Activated naive CD4-positive, alpha-beta T cell treated with anti-CD3 and anti-CD28 coated beads for 36 hours (primary cell): ENCODE results near the gene ICA1. TPM values are rescaled to one million over a fixed set of nuclear protein-coding genes. Genes with fewer than 3 reads are reported as not detected.

Experiments
- CTCF ChIA-PET: fragments of 350-600 bp; sonication (Branson Sonifier 250); formaldehyde crosslinking; loops from one replicate; lab custom pipeline; 2021; ENCODE audit warnings: antibody characterized with exemption; lab: Charles Lee
- DNase-seq: peaks from one replicate; pipeline ENCODE4 v3.0.0-alpha.2; 2020
- H3K27ac Mint-ChIP-seq: one replicate; pipeline ENCODE4 v1.8.0; 2021; ENCODE audit warnings: mild to moderate bottlenecking, mixed read lengths
- H3K27me3 Mint-ChIP-seq: one replicate; pipeline ENCODE4 v1.8.0; 2021; ENCODE audit warnings: low read depth, mixed read lengths
- H3K36me3 Mint-ChIP-seq: one replicate; pipeline ENCODE4 v1.8.0; 2021; ENCODE audit warnings: low read depth, mixed read lengths
- H3K4me1 Mint-ChIP-seq: one replicate; pipeline ENCODE4 v1.8.0; 2021; ENCODE audit warnings: low read depth, mixed read lengths
- H3K4me3 Mint-ChIP-seq: one replicate; pipeline ENCODE4 v1.8.0; 2021; ENCODE audit warnings: mild to moderate bottlenecking, moderate library complexity, mixed read lengths
- H3K9me3 Mint-ChIP-seq: one replicate; pipeline ENCODE4 v1.8.0; 2021; ENCODE audit warnings: mixed read lengths
- intact Hi-C: fragments of 100-400 bp; cut with micrococcal nuclease; formaldehyde crosslinking; loops from one replicate; pipeline ENCODE4 v1.15.1; 2023
- total RNA-seq, 2 experiments: library from RNA; stranded (reverse); gene quantifications; one replicate each; pipeline ENCODE4 v1.2.3, GENCODE V29; 2021

The ICA1 gene
- total RNA-seq, 2 experiments from 2014 or later = 0.94 to 1.1 TPM

DNA sequence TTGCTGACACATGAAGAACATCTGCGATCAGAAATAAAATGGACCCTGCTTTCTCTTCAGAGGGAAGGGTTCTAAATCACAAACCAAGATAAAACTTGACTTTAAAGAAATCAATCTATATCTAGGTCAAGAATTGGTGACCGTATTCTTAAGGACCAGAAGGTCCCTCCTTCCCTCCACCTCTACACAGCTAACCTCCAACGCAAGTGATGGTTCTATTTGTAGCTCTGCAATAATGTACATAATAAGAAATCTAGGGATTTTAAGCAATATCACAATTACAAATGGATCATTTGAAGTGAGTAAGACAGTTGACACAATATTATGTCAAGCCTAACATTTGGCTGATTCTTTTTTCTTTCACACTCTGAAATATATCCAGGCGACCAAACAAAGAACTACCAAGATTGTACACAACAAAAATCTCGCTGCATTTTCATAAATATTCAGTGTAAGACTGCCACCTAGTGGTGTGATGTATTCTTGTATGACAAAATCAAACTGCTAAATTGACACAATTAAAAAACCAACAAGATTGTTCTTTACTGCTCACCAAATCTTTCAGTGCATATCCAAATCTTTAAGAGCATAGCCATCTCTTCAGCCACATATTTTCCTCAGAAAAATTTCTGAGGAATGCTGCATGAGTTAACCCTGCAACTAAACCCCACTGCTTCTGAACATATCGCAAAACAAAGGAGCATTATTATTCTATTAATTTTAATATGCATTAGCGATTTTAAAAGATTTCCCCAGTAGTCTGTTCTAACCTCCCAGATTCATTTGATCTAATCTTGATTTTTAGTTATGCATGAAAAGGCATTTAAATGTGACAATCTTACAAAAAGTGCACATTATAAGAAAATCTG is 44.5 kb downstream of the ICA1 start:
- H3K27ac Mint-ChIP-seq = no peak overlapping the region
- DNase-seq = peak; percentile 8
- CTCF ChIA-PET = interaction anchor here (0.6 to 1.9 kb wide), 13 partner anchors 79 to 1251 kb away, joined by 3 to 7 read pairs (median 3); no protein-coding TSS in a partner anchor
- no peaks in the 10 kb centered on the region for H3K27me3 Mint-ChIP-seq
- intact Hi-C loops = loop anchor here (1.0 to 5.0 kb wide), 10 partner anchors 79 to 1250 kb away; no protein-coding TSS in a partner anchor
- H3K9me3 Mint-ChIP-seq = no peaks in the 10 kb centered on the region
- H3K4me3 Mint-ChIP-seq = no peak overlapping the region
- peaks cover 2% of the 10 kb centered on the region for H3K4me1 Mint-ChIP-seq
- H3K36me3 Mint-ChIP-seq = no peaks in the 10 kb centered on the region

DNA sequence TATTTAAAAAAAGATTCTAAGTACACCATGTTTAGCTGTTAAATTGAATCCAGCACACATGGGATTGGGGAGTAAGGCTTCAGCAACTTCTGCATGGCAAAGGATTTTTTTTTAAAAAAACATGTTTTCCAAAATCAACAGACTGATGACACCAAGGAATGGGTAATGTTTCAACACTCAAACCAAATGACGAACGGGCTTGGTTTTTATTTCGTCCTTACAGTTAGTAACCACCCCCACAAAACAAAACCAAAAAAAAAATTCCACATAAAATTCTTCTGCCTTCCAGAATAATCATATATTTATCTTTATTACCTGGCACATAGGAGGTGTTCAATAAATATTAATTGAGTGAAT is 45.7 kb downstream of the ICA1 start:
- no peaks in the 10 kb centered on the region for H3K9me3 Mint-ChIP-seq
- H3K27me3 Mint-ChIP-seq = no peaks in the 10 kb centered on the region
- H3K4me1 Mint-ChIP-seq = peaks cover 2% of the 10 kb centered on the region
- CTCF ChIA-PET = interaction anchor here (0.9 to 4.1 kb wide), 8 partner anchors 26 to 630 kb away, joined by 3 to 17 read pairs (median 4); no protein-coding TSS in a partner anchor
- intact Hi-C loops = loop anchor here (2.0 to 5.0 kb wide), 4 partner anchors 674 to 1249 kb away; no protein-coding TSS in a partner anchor
- DNase-seq = no peak
- H3K27ac Mint-ChIP-seq = no peak overlapping the region
- H3K36me3 Mint-ChIP-seq = no peaks in the 10 kb centered on the region
- H3K4me3 Mint-ChIP-seq = no peak overlapping the region

DNA sequence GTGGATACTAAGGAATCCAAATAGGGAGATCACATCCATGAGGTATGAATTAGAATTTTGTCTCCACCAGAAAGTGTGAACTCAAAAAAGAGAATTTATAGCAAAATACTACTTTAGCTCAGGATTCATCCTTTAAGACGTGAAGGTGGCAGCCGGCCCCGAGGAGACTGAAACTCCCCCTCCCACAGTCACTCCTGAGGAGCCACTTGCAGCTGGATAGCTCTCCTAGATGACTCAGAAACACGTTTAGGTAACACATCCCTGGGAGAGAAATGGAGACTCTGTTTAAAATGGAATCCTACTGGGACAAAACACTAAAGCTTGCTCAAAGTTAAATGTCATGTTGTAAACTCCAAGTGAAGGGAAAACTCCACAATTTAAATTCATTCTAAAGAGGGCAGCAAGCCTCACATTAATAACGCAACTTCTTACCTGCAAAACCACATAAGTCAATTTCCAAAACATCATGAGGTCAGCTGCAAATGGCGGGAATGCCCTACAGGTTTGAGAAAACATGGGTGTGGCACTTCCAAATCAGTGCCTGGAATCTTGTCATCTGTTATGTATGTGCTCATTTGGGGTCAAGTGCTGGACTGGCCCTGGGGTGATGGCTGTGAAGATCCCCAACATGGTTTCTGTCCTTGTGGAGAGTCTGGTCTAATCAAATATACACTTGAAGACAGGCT is 46.2 kb downstream of the ICA1 start:
- Mint-ChIP-seq H3K4me1 (peaks cover 2% of the 10 kb centered on the region), H3K4me3 (no peak overlapping the region), H3K27ac (no peak overlapping the region), H3K9me3 (no peaks in the 10 kb centered on the region), H3K36me3 (no peaks in the 10 kb centered on the region), H3K27me3 (no peaks in the 10 kb centered on the region)
- DNase-seq = no peak
- intact Hi-C loops = loop anchor here (2.0 to 5.0 kb wide), 4 partner anchors 673 to 1248 kb away; no protein-coding TSS in a partner anchor
- CTCF ChIA-PET = interaction anchor here (0.7 to 4.1 kb wide), 5 partner anchors 26 to 535 kb away, joined by 3 to 17 read pairs (median 4); no protein-coding TSS in a partner anchor

DNA sequence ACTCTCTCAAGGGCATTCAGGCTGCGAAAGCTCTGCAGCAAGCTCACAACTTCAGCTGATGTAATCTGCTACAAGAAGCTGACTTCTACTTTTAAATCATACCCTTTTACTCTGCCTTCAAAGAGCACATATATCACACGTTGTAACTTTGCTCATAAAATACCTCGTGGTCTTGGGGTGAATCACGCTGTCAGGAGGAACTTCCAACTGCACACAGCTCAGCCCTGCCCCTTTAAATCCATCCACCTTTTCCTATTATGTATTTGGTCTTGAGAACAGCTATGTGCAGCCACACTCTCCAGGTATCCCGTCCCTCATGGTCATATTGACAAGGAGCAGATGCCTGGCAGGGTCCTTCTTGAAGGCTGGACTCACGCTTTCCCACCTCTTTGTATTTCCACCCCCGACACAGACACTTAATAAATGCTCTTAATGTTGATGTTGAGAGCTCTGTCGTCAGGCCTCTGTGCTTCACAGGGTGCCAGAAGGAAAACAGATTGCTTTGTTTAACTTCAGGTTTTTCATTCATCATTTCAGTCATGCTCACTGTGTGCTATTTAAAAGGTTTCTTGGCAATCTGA is 47.6 kb downstream of the ICA1 start:
- CTCF ChIA-PET = interaction anchor here (1.0 to 4.1 kb wide), 3 partner anchors 24 to 533 kb away, joined by 3 to 17 read pairs (median 4); no protein-coding TSS in a partner anchor
- intact Hi-C loops = no loop called here
- peaks cover 2% of the 10 kb centered on the region for H3K4me1 Mint-ChIP-seq
- no peaks in the 10 kb centered on the region for H3K27me3 Mint-ChIP-seq
- no peak overlapping the region for H3K4me3 Mint-ChIP-seq
- no peaks in the 10 kb centered on the region for H3K9me3 Mint-ChIP-seq
- H3K27ac Mint-ChIP-seq = no peak overlapping the region
- DNase-seq = no peak
- H3K36me3 Mint-ChIP-seq = no peaks in the 10 kb centered on the region

DNA sequence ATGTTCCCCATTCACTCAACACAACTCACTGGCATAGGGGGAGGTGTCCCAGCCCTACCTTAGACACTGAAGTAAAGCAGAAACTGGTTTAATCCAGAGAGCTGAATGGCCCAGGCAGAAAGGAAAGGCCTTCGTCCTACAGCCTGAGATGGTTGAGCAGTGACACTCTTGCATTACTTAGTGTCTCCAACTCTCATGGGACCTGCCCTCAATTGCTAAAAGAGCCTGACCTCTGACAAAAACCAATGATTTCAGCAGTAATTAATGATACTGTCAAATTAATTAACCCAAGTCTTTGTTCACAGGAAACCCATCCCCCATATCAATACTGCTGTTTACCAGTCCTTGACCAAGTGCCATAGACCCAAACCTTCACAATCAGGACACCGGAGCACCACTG is 48.6 kb downstream of the ICA1 start:
- CTCF ChIA-PET = interaction anchor here (1.0 to 4.1 kb wide), 2 partner anchors 23 to 532 kb away, joined by 3 to 17 read pairs; no protein-coding TSS in a partner anchor

DNA sequence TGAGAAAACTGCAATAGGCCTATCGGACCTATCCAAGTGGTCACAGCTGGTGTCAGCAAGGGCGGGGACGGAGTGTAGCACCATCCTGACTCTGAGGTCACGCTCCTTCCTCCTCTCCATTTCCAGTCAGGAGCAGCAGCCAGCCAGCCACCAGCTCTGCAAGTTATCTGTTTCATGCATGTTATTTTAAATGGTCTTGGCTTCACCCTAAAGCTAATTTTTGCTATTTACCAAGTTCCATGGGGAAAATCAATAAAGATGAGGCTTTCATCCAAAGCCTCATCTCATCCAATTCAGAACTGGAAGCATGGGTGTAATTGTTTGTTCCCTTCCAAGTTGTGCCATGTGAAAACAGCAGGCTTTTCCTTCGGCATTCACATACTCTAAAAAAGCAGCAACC is 49.3 kb downstream of the ICA1 start:
- no peaks in the 10 kb centered on the region for H3K27me3 Mint-ChIP-seq
- no peaks in the 10 kb centered on the region for H3K9me3 Mint-ChIP-seq

More for the DNA sequence above, 48.6 kb downstream of the ICA1 start:
- H3K9me3 Mint-ChIP-seq = no peaks in the 10 kb centered on the region
- no peak for DNase-seq
- intact Hi-C loops = no loop called here
- H3K4me3 Mint-ChIP-seq = no peak overlapping the region
- H3K27me3 Mint-ChIP-seq = no peaks in the 10 kb centered on the region
- H3K36me3 Mint-ChIP-seq = no peaks in the 10 kb centered on the region
- H3K27ac Mint-ChIP-seq = no peak overlapping the region
- H3K4me1 Mint-ChIP-seq = peaks cover 2% of the 10 kb centered on the region

DNA sequence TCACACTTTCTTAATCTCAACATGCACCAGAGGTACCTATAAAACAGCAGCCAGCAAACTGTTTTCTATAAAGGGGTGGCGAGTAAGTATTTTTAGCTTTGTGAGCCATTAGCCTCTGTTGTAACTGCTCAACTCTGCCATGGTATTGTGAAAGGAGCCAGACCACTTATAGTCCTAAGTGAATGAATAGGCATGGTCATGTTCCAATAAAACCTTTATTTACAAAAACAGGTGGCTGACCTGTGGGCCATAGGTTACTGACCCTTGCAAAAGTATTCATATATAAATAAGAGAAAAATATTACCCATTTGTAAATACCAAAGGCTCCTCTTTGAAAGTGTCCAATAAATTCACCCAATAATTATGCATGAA is 50.3 kb downstream of the ICA1 start:
- Mint-ChIP-seq H3K36me3 (no peaks in the 10 kb centered on the region), H3K4me3 (no peak overlapping the region), H3K9me3 (no peaks in the 10 kb centered on the region), H3K27me3 (no peaks in the 10 kb centered on the region), H3K27ac (no peak overlapping the region), H3K4me1 (no peaks in the 10 kb centered on the region)
- DNase-seq = no peak
- CTCF ChIA-PET = interaction anchor here (0.9 kb wide), 1 partner anchor 20 kb away, joined by 6 read pairs; no protein-coding TSS in a partner anchor
- intact Hi-C loops = no loop called here

More for the DNA sequence above, 49.3 kb downstream of the ICA1 start:
- no peaks in the 10 kb centered on the region for H3K36me3 Mint-ChIP-seq
- H3K4me1 Mint-ChIP-seq = peaks cover 2% of the 10 kb centered on the region
- intact Hi-C loops = no loop called here
- CTCF ChIA-PET = interaction anchor here (0.9 to 4.1 kb wide), 2 partner anchors 21 to 23 kb away, joined by 6 to 17 read pairs; no protein-coding TSS in a partner anchor
- no peak overlapping the region for H3K4me3 Mint-ChIP-seq
- H3K27ac Mint-ChIP-seq = no peak overlapping the region
- DNase-seq = no peak

DNA sequence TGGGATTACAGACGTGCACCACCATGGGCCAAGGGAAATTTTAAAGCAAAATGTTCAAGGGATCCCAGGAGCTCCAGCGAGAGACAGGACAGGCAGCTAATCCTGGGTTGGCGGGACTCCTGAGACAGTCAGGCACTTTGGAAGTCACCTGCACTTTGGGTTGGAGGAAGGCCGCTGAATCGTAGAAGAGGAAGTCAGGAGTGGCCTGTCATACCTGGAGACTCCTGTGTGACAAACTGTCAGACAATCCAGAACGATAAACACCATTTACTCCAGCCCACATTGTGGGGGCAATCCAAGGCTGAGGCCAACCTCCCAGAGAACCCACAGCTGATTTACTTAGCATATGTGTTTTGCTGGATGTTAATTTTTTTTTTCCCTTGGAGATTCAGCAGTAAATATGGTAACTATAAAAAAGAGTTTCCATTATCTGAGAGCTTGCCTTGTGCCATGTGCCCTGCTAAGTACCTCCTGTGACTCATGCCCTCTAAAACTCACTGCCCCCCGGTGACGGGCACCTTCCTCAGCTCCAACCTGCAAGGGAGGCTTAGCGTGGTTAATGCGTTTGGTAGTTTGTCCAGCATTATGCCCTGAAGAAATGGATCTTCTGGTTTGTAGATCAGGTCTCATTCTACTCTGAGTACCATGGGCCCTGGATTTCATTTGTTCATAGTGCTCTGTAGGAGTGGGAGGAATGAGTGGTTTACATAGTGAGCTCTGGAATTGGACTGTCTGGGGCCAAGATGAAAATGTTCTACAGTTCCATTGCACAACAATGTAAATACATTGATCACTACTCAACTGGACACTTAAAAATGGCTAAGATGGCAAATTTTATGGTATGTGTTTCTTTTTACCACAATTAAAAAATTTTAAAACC is 50.9 kb downstream of the ICA1 start:
- H3K9me3 Mint-ChIP-seq = no peaks in the 10 kb centered on the region
- intact Hi-C loops = no loop called here
- no peaks in the 10 kb centered on the region for H3K4me1 Mint-ChIP-seq
- DNase-seq = no peak
- no peak overlapping the region for H3K27ac Mint-ChIP-seq
- H3K36me3 Mint-ChIP-seq = no peaks in the 10 kb centered on the region
- H3K27me3 Mint-ChIP-seq = no peaks in the 10 kb centered on the region
- no peak overlapping the region for H3K4me3 Mint-ChIP-seq
- CTCF ChIA-PET = no interaction called here

DNA sequence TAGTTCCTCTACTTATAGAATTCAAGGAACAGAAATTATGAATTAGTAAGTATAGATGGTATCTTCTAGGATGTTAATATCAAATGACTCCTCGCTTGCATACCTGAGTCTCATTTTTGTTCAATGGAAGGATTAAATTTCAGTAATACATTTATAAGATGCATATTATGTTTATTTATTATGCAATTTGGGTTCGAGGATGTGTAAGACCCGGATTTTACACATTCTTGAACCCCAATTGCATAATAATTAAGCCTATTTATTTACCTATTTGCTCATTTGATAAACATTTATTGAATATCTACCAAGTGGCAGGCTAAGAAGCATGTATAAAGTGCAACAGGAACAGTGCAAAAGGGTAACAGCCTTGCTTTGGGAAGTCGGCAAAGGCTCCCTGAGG is 52.6 kb downstream of the ICA1 start:
- no peak overlapping the region for H3K4me3 Mint-ChIP-seq
- H3K27me3 Mint-ChIP-seq = no peaks in the 10 kb centered on the region
- CTCF ChIA-PET = no interaction called here
- H3K9me3 Mint-ChIP-seq = no peaks in the 10 kb centered on the region
- DNase-seq = no peak
- no peaks in the 10 kb centered on the region for H3K4me1 Mint-ChIP-seq
- H3K36me3 Mint-ChIP-seq = no peaks in the 10 kb centered on the region
- H3K27ac Mint-ChIP-seq = no peak overlapping the region
- intact Hi-C loops = no loop called here

DNA sequence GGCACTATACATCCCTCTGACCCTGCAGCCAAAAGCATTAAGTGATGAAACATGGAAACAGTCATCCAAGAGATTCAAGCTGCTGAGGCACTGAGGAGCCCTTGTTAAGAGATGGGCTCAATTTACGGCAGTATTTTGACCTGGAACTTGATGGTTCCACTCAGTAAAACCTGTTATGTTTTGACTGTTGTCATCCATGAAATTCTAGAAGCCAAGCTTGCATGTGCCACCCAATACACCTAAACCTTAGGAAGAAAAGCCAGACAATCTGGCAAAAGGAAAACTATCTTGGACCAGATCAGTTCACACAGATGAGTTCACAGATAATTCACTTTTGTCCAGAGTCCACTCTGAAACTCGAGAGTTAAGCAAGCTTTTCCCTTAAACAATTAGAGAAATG is 53.2 kb downstream of the ICA1 start:
- CTCF ChIA-PET = no interaction called here
- no peaks in the 10 kb centered on the region for H3K36me3 Mint-ChIP-seq
- H3K4me1 Mint-ChIP-seq = no peaks in the 10 kb centered on the region
- H3K27me3 Mint-ChIP-seq = peaks cover 1% of the 10 kb centered on the region
- no peaks in the 10 kb centered on the region for H3K9me3 Mint-ChIP-seq
- H3K4me3 Mint-ChIP-seq = no peak overlapping the region
- DNase-seq = no peak
- H3K27ac Mint-ChIP-seq = no peak overlapping the region
- intact Hi-C loops = no loop called here

DNA sequence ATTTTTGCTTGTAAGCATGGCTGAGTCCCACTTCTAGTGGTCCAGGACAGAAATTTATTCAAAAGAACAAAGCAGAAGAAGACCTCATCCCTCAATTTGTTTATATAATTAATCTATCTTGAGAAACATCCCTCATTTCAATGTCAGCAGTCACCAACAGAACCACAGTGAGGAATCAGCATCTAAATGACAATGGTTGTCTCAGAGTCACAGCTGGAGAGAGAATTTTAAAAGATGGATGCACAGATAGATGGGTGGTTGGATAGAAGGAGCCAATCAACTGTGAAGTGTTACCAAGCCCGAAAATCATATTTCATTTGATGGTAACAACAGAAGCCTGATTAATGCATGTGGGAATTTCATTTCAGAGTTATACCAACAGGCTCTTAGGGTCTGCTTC is 55.0 kb downstream of the ICA1 start:
- DNase-seq = no peak
- Mint-ChIP-seq H3K4me1 (no peaks in the 10 kb centered on the region), H3K9me3 (no peaks in the 10 kb centered on the region), H3K36me3 (no peaks in the 10 kb centered on the region), H3K27me3 (peaks cover 3% of the 10 kb centered on the region), H3K4me3 (no peak overlapping the region), H3K27ac (no peak overlapping the region)
- CTCF ChIA-PET = interaction anchor here (0.8 kb wide), 1 partner anchor 89 kb away, joined by 3 read pairs; no protein-coding TSS in a partner anchor
- intact Hi-C loops = no loop called here
